CD8-positive, alpha-beta memory T cell (primary cell): ENCODE measurements around the gene PHETA1. TPM values are rescaled to one million over a fixed set of nuclear protein-coding genes. Genes with fewer than 3 reads are reported as not detected.

Experiments
- CTCF ChIA-PET: fragments of 350-600 bp; sonication (Branson Sonifier 250); formaldehyde crosslinking; loops from one replicate; lab custom pipeline; 2021; ENCODE audit warnings: antibody characterized with exemption; lab: Charles Lee
- POLR2A ChIA-PET: fragments of 350-600 bp; sonication (Branson Sonifier 250); formaldehyde crosslinking; loops from one replicate; lab custom pipeline; 2021; ENCODE audit warnings: antibody characterized with exemption; lab: Charles Lee
- DNase-seq, 5 donors: peaks; one replicate each; pipeline versions ENCODE4 v3.0.0 to v3.0.0-alpha.2; 2020 to 2022; ENCODE audit warnings: mixed read lengths in 1 of 5
- H3K27ac ChIP-seq: one replicate; pipeline ENCODE4 v1.7.0; 2013; ENCODE audit warnings: low read depth, mild to moderate bottlenecking, low read length, moderate library complexity
- H3K27me3 ChIP-seq: 2 replicates; pipeline ENCODE4 v1.7.0; 2013; ENCODE audit warnings: low read length, mild to moderate bottlenecking; ENCODE audit not compliant: insufficient read depth, poor library complexity, severe bottlenecking
- H3K36me3 ChIP-seq: 2 replicates; pipeline ENCODE4 v1.7.0; 2013; ENCODE audit warnings: mild to moderate bottlenecking, low read length, moderate library complexity; ENCODE audit not compliant: insufficient read depth
- H3K4me1 ChIP-seq: 2 replicates; pipeline ENCODE4 v1.7.0; 2013; ENCODE audit warnings: mild to moderate bottlenecking, low read length, moderate library complexity; ENCODE audit not compliant: insufficient read depth
- H3K4me3 ChIP-seq: 2 replicates; pipeline ENCODE4 v1.7.0; 2013; ENCODE audit warnings: mild to moderate bottlenecking, low read length
- H3K9me3 ChIP-seq: 2 replicates; pipeline ENCODE4 v1.7.0; 2013; ENCODE audit warnings: mild to moderate bottlenecking, low read length
- H3K27ac Mint-ChIP-seq, 8 donors: one replicate each; pipeline ENCODE4 v1.8.0; 2020 to 2021; ENCODE audit warnings: mixed read lengths in 8 of 8, mild to moderate bottlenecking in 6 of 8, inconsistent platforms in 3 of 8, moderate library complexity in 3 of 8
- H3K27me3 Mint-ChIP-seq, 2 donors: one replicate each; pipeline ENCODE4 v1.8.0; 2020 to 2021; ENCODE audit warnings: mixed read lengths in 2 of 2, mild to moderate bottlenecking in 1 of 2, moderate library complexity in 1 of 2
- H3K36me3 Mint-ChIP-seq, 3 donors: one replicate each; pipeline ENCODE4 v1.8.0; 2020 to 2021; ENCODE audit warnings: mixed read lengths in 3 of 3, inconsistent platforms in 1 of 3, mild to moderate bottlenecking in 1 of 3
- H3K4me1 Mint-ChIP-seq, 3 donors: one replicate each; pipeline ENCODE4 v1.8.0; 2020 to 2021; ENCODE audit warnings: mixed read lengths in 3 of 3, inconsistent platforms in 1 of 3, mild to moderate bottlenecking in 1 of 3
- H3K4me3 Mint-ChIP-seq, 7 donors: one replicate each; pipeline ENCODE4 v1.8.0; 2020 to 2021; ENCODE audit warnings: mixed read lengths in 7 of 7, mild to moderate bottlenecking in 6 of 7, moderate library complexity in 4 of 7, inconsistent platforms in 2 of 7
- H3K9me3 Mint-ChIP-seq, 5 donors: one replicate each; pipeline ENCODE4 v1.8.0; 2020 to 2022; ENCODE audit warnings: mixed read lengths in 5 of 5, mild to moderate bottlenecking in 3 of 5, moderate library complexity in 2 of 5, inconsistent platforms in 1 of 5
- polyA plus RNA-seq: library from polyadenylated mRNA; unstranded; fragments of 300-500 nt; fragmentation: Illumina TruSeq; gene quantifications from one replicate; pipeline ENCODE4 v1.2.3, GENCODE V29; 2021
- total RNA-seq, 2 experiments: library from RNA; stranded (reverse); gene quantifications; one replicate each; pipeline ENCODE4 v1.2.3, GENCODE V29; 2021

The PHETA1 gene
- total and polyA plus RNA-seq, 3 experiments from 2014 or later, result 1.8 to 3.9 (median 3.8) TPM

- peaks cover 0 to 12% (median 6%) of the 10 kb centered on the region in 3 donors for H3K36me3 Mint-ChIP-seq
- ChIA-PET CTCF (interaction anchor here (0.6 to 27.8 kb wide), 5 partner anchors 11 to 562 kb away, joined by 3 to 1032 read pairs (median 6); partner anchors contain the start of gene CCDC63), POLR2A (interaction anchor here (1.7 to 3.2 kb wide), 3 partner anchors 22 to 35 kb away, joined by 6 to 24 read pairs (median 15); no protein-coding TSS in a partner anchor)
- Histone ChIP-seq H3K4me3 (peak overlapping the region; percentile 81), H3K4me1 (peaks cover 86% of the 10 kb centered on the region), H3K27ac (peak overlapping the region; percentile 47), H3K27me3 (no peaks in the 10 kb centered on the region), H3K9me3 (no peaks in the 10 kb centered on the region), H3K36me3 (no peaks in the 10 kb centered on the region)
- H3K4me1 Mint-ChIP-seq, result peaks cover 69 to 91% (median 72%) of the 10 kb centered on the region in 3 donors
- H3K4me3 Mint-ChIP-seq, result peak overlapping the region; percentile 53 to 94 (median 88)
- H3K27me3 Mint-ChIP-seq, result no peaks in the 10 kb centered on the region
- H3K9me3 Mint-ChIP-seq, result no peaks in the 10 kb centered on the region
- peak overlapping the region; percentile 59 to 97 (median 93) for H3K27ac Mint-ChIP-seq
- DNase-seq, result no peak
Observed at GRCh38 chr12:111408686-111409402, 39.9 kb upstream of the PHETA1 start.

- Histone ChIP-seq H3K27me3 (no peaks in the 10 kb centered on the region), H3K9me3 (no peaks in the 10 kb centered on the region), H3K27ac (no peak overlapping the region), H3K4me1 (peaks cover 86% of the 10 kb centered on the region), H3K4me3 (peak overlapping the region; percentile 81), H3K36me3 (no peaks in the 10 kb centered on the region)
- Mint-ChIP-seq H3K9me3 (no peaks in the 10 kb centered on the region), H3K4me3 (peak overlapping the region; percentile 87 to 96 (median 91)), H3K27ac (peak overlapping the region; percentile 62 to 97 (median 93)), H3K36me3 (peaks cover 0 to 5% (median under 1%) of the 10 kb centered on the region in 3 donors), H3K4me1 (peaks cover 69 to 91% (median 70%) of the 10 kb centered on the region in 3 donors), H3K27me3 (no peaks in the 10 kb centered on the region)
- ChIA-PET POLR2A (interaction anchor here (1.7 to 3.2 kb wide), 3 partner anchors 23 to 36 kb away, joined by 6 to 24 read pairs (median 15); no protein-coding TSS in a partner anchor), CTCF (interaction anchor here (1.2 to 27.8 kb wide), 4 partner anchors 12 to 41 kb away, joined by 3 to 1032 read pairs (median 11); no protein-coding TSS in a partner anchor)
- DNase-seq, result no peak
Observed at GRCh38 chr12:111408116-111408440, 39.2 kb upstream of the PHETA1 start.

DNA sequence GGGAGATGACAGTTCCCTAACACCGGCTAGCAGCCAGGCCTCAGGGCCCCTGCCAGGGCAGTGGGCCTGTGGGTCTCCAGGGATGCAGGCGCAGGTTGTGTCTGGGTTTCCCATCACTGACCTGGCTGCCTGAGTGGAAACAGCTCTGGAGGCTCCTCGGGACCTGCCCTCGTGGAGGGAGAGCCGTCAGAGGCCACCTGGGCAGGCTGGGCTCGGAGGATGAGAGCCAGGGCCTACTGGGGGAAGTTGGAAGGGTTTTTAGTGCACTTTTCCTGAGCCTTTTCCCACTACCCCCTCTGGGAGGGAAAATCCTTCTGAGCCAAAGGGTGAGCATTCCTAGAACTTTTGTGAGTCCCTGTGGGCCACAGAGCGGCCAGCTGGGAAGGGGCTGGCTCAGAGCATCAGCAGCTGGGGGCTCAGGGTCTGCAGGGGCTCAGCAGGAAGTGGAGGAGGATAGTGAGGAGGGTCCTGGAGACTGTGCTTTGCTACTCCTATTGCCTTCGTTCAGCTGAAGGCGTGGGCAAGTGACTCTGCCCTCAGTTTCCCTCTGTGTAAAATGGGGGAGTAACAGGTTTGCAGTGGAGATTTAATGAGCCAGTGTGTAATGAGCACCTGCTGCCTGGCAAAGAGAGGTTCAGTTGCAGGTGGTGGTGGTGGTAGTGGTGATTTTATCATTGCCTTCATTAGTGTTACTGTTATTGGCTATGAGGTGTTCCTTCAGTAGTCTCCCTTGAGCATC, 38.7 kb upstream of the PHETA1 start:
- Histone ChIP-seq H3K4me1 (peaks cover 84% of the 10 kb centered on the region), H3K27me3 (no peaks in the 10 kb centered on the region), H3K27ac (peak overlapping the region; percentile 92), H3K36me3 (no peaks in the 10 kb centered on the region), H3K4me3 (peak overlapping the region; percentile 81), H3K9me3 (no peaks in the 10 kb centered on the region)
- no peaks in the 10 kb centered on the region for H3K27me3 Mint-ChIP-seq
- ChIA-PET CTCF (interaction anchor here (1.2 to 27.8 kb wide), 4 partner anchors 11 to 41 kb away, joined by 3 to 1032 read pairs (median 11); no protein-coding TSS in a partner anchor), POLR2A (interaction anchor here (0.7 to 3.2 kb wide), 4 partner anchors 23 to 37 kb away, joined by 3 to 24 read pairs (median 10); no protein-coding TSS in a partner anchor)
- H3K9me3 Mint-ChIP-seq, result no peaks in the 10 kb centered on the region
- no peak for DNase-seq
- peaks cover 0 to 5% (median 0%) of the 10 kb centered on the region in 3 donors for H3K36me3 Mint-ChIP-seq
- H3K4me3 Mint-ChIP-seq, result peak overlapping the region; percentile 87 to 96 (median 91)
- H3K4me1 Mint-ChIP-seq, result peaks cover 68 to 90% (median 69%) of the 10 kb centered on the region in 3 donors
- peak overlapping the region; percentile 81 to 97 (median 93) for H3K27ac Mint-ChIP-seq

DNA sequence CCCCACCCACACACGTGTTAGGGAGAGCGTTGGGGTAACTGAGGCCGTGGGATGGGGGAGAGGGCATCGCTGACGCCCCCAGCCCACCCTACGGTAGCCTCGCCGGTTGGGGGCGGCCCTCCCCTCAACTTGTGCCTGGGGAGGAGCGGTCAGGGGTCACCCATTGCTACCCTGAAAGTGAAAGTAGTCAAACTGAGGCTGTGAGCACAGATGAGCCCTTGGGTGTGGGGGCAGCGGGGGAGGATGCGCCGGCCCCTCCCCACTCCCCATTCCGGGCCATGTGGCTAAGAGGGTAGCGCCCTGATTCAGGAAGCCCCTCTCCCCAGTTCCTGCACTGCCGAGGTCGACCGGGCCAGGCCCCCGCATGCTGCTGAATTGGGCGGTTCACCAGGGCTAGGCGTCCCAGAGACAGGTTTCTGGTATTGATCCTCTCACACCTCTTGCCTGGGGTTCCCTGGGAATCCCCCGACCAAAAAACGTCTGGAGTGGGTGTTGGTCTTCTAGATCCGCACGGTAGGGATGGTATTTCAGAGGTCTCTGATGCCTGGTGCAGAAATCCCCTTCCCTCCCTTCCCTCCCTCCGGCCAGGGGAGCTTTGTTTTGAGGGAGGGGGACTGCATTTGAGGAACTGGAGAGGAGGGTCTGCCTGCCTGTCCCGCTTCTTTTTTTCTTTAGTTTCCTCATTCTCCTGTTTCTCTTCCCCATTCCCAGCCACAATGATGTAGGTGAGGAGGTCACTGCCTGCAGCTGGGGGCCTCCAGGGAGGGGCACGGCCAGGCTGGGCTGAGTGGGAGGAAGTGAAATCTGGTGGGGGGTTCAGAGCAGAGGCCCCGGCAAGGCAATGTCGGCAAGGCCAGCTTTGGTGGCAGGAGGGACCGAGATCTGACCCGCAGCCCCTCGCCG, 37.8 kb upstream of the PHETA1 start:
- H3K27ac Mint-ChIP-seq, result peak overlapping the region; percentile 81 to 97 (median 93)
- POLR2A ChIA-PET, result interaction anchor here (0.7 to 2.6 kb wide), 4 partner anchors 24 to 38 kb away, joined by 3 to 15 read pairs (median 8); no protein-coding TSS in a partner anchor
- CTCF ChIA-PET, result interaction anchor here (2.1 to 27.8 kb wide), 2 partner anchors 10 to 42 kb away, joined by 16 to 1032 read pairs; no protein-coding TSS in a partner anchor
- Histone ChIP-seq H3K27me3 (no peaks in the 10 kb centered on the region), H3K4me3 (peak overlapping the region; percentile 81), H3K4me1 (peaks cover 76% of the 10 kb centered on the region), H3K27ac (peak overlapping the region; percentile 92), H3K9me3 (no peaks in the 10 kb centered on the region), H3K36me3 (no peaks in the 10 kb centered on the region)
- no peaks in the 10 kb centered on the region for H3K27me3 Mint-ChIP-seq
- H3K4me3 Mint-ChIP-seq, result peak overlapping the region; percentile 87 to 96 (median 91)
- H3K4me1 Mint-ChIP-seq, result peaks cover 60 to 81% (median 62%) of the 10 kb centered on the region in 3 donors
- DNase-seq, result peak; percentile 41 to 67 (median 50)
- peaks cover 0 to 5% (median 0%) of the 10 kb centered on the region in 3 donors for H3K36me3 Mint-ChIP-seq
- H3K9me3 Mint-ChIP-seq, result no peaks in the 10 kb centered on the region

- H3K4me1 Mint-ChIP-seq, result peaks cover 52 to 74% (median 57%) of the 10 kb centered on the region in 3 donors
- CTCF ChIA-PET, result interaction anchor here (27.8 kb wide), 1 partner anchor 43 kb away, joined by 1032 read pairs; no protein-coding TSS in a partner anchor
- peak within 1 kb of the TSS; percentile 85 to 97 (median 94) for H3K27ac Mint-ChIP-seq
- no peaks in the 10 kb centered on the region for H3K27me3 Mint-ChIP-seq
- peak in 4 of 5 donors; percentile 76 to 91 (median 88) for DNase-seq
- Histone ChIP-seq H3K27me3 (no peaks in the 10 kb centered on the region), H3K9me3 (no peaks in the 10 kb centered on the region), H3K4me3 (peak within 1 kb of the TSS; percentile 81), H3K36me3 (no peaks in the 10 kb centered on the region), H3K27ac (peak within 1 kb of the TSS; percentile 92), H3K4me1 (peaks cover 68% of the 10 kb centered on the region)
- peak within 1 kb of the TSS; percentile 88 to 96 (median 91) for H3K4me3 Mint-ChIP-seq
- peaks cover 0 to 5% (median 0%) of the 10 kb centered on the region in 3 donors for H3K36me3 Mint-ChIP-seq
- POLR2A ChIA-PET, result interaction anchor here (1.0 to 2.5 kb wide), 3 partner anchors 24 to 38 kb away, joined by 3 to 15 read pairs (median 12); no protein-coding TSS in a partner anchor
- no peaks in the 10 kb centered on the region for H3K9me3 Mint-ChIP-seq
Observed at GRCh38 chr12:111405859-111406473, 37.1 kb upstream of the PHETA1 start, which contains the start of gene SH2B3. Gene SH2B3 (plus strand): TSS chr12:111405923. CDS start chr12:111418146, 12,223 bp downstream.

- no peaks in the 10 kb centered on the region for H3K27me3 Mint-ChIP-seq
- Histone ChIP-seq H3K4me3 (peak overlapping the region; percentile 56), H3K36me3 (no peaks in the 10 kb centered on the region), H3K27ac (peak overlapping the region; percentile 92), H3K4me1 (peaks cover 61% of the 10 kb centered on the region), H3K27me3 (no peaks in the 10 kb centered on the region), H3K9me3 (no peaks in the 10 kb centered on the region)
- peaks cover 0 to 5% (median 0%) of the 10 kb centered on the region in 3 donors for H3K36me3 Mint-ChIP-seq
- ChIA-PET CTCF (interaction anchor here (1.0 to 27.8 kb wide), 8 partner anchors 8 to 123 kb away, joined by 3 to 1032 read pairs (median 8); no protein-coding TSS in a partner anchor), POLR2A (interaction anchor here (1.0 to 2.7 kb wide), 5 partner anchors 25 to 46 kb away, joined by 3 to 18 read pairs (median 12); no protein-coding TSS in a partner anchor)
- H3K27ac Mint-ChIP-seq, result peak overlapping the region; percentile 85 to 97 (median 92)
- DNase-seq, result peak; percentile 98 to 99 (median 99)
- no peaks in the 10 kb centered on the region for H3K9me3 Mint-ChIP-seq
- peaks cover 45 to 67% (median 52%) of the 10 kb centered on the region in 3 donors for H3K4me1 Mint-ChIP-seq
- peak overlapping the region; percentile 78 to 96 (median 87) for H3K4me3 Mint-ChIP-seq
Observed at GRCh38 chr12:111405149-111405858, 36.4 kb upstream of the PHETA1 start.
